Endodermal cell (in vitro differentiated cells): Measurements from ENCODE around the gene HS6ST1. TPM values are rescaled to one million over a fixed set of nuclear protein-coding genes. Genes with fewer than 3 reads are reported as not detected.

Experiments
- DNase-seq: peaks from one replicate; pipeline ENCODE4 v3.0.0-alpha.2; 2017
- H3K27ac ChIP-seq: 2 replicates; pipeline ENCODE4 v1.5.1; 2013; ENCODE audit warnings: mild to moderate bottlenecking, low read depth, low read length, moderate library complexity
- H3K27me3 ChIP-seq: 2 replicates; pipeline ENCODE4 v1.6.1; 2013; ENCODE audit warnings: mild to moderate bottlenecking, low read length, moderate library complexity; ENCODE audit not compliant: insufficient read depth, control insufficient read depth, poor library complexity, severe bottlenecking
- H3K36me3 ChIP-seq: 2 replicates; pipeline ENCODE4 v1.7.0; 2013; ENCODE audit warnings: mild to moderate bottlenecking, low read length, moderate library complexity; ENCODE audit not compliant: control insufficient read depth, insufficient read depth
- H3K4me1 ChIP-seq: one replicate; pipeline ENCODE4 v1.7.0; 2013; ENCODE audit warnings: low read length; ENCODE audit not compliant: control insufficient read depth, insufficient read depth
- H3K4me3 ChIP-seq: 2 replicates; pipeline ENCODE4 v1.5.1; 2013; ENCODE audit warnings: mild to moderate bottlenecking, low read length, moderate library complexity
- H3K9ac ChIP-seq: 2 replicates; pipeline ENCODE4 v1.6.1; 2013; ENCODE audit warnings: mild to moderate bottlenecking, low read length, moderate library complexity; ENCODE audit not compliant: poor library complexity, severe bottlenecking; ENCODE audit errors: extremely low read depth
- H3K9me3 ChIP-seq: 2 replicates; pipeline ENCODE4 v1.6.1; 2013; ENCODE audit warnings: mild to moderate bottlenecking, low read length, moderate library complexity; ENCODE audit not compliant: control insufficient read depth
- H3K27ac Mint-ChIP-seq: 2 replicates; pipeline ENCODE4 v1.8.0; 2020; ENCODE audit warnings: mixed read lengths
- H3K27me3 Mint-ChIP-seq: 2 replicates; pipeline ENCODE4 v1.8.0; 2021; ENCODE audit warnings: mild to moderate bottlenecking, mixed read lengths; ENCODE audit not compliant: insufficient read depth
- H3K36me3 Mint-ChIP-seq: 2 replicates; pipeline ENCODE4 v1.8.0; 2020; ENCODE audit warnings: low read depth, mixed read lengths
- H3K4me1 Mint-ChIP-seq: 2 replicates; pipeline ENCODE4 v1.8.0; 2020; ENCODE audit warnings: mixed read lengths
- H3K4me3 Mint-ChIP-seq: 2 replicates; pipeline ENCODE4 v1.8.0; 2020; ENCODE audit warnings: mild to moderate bottlenecking, moderate library complexity, mixed read lengths
- H3K9me3 Mint-ChIP-seq: 2 replicates; pipeline ENCODE4 v1.8.0; 2020; ENCODE audit warnings: mild to moderate bottlenecking, mixed read lengths
- WGBS, 2 experiments: methylation state at CpG; one replicate each; pipeline versions ENCODE4 v1.1.5 to v1.1.7; 2013; ENCODE audit warnings: missing lambda C conversion rate in 2 of 2, mixed read lengths in 1 of 2; ENCODE audit not compliant: insufficient coverage in 1 of 2, insufficient read length in 1 of 2; 5-methylcytosine and 5-hydroxymethylcytosine counted together
- total RNA-seq, 2 donors: library from RNA; stranded (reverse); fragmentation: NEBNext Ultra II Directional in 1 of 2; extraction: Animal tissue kit (Norgen Biotek cat#: 25700) in 1 of 2; gene quantifications; 2 replicates in 1 of 2; 3 replicates in 1 of 2; pipeline ENCODE4 v1.2.1, GENCODE V29; 2021
- TF ChIP-seq, protein P1 (sequence below): fragments of 200-600 bp; sonication (generic); conservative IDR thresholded peaks from 2 replicates; pipeline ENCODE4 v1.5.0; 2021; ENCODE audit warnings: antibody characterized with exemption, mild to moderate bottlenecking

Gene HS6ST1
- total RNA-seq, 2 donors from 2014 or later, result 93.0 to 106 TPM

DNA sequence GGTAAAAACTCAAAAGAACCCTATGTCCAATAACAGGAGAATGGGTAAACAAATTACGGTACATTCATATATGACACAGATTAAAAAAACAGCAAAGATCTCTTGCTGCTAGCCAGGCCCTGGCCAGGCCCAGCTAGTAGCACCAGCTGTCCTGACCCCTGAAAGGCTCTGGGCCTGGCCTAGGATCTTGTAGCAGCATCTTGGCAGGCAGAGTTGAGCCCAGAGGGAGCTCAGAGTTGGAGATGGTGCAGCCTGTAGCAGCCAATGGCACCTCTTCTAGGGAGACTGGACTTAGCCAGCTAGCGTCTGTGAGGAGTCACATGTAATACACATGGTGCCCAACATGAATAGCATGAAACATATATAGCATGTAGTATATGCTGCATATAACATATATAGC is 69.1 kb downstream of the HS6ST1 start:
- no peak overlapping the region for H3K27ac ChIP-seq
- Mint-ChIP-seq H3K4me3 (no peak overlapping the region), H3K27me3 (no peaks in the 10 kb centered on the region), H3K4me1 (peaks cover 13% of the 10 kb centered on the region), H3K36me3 (no peaks in the 10 kb centered on the region), H3K27ac (no peak overlapping the region), H3K9me3 (no peaks in the 10 kb centered on the region)
- no peak overlapping the region for H3K9ac ChIP-seq
- no peaks in the 10 kb centered on the region for H3K9me3 ChIP-seq
- peaks cover 11% of the 10 kb centered on the region for H3K4me1 ChIP-seq
- TF ChIP-seq, protein P1, sequence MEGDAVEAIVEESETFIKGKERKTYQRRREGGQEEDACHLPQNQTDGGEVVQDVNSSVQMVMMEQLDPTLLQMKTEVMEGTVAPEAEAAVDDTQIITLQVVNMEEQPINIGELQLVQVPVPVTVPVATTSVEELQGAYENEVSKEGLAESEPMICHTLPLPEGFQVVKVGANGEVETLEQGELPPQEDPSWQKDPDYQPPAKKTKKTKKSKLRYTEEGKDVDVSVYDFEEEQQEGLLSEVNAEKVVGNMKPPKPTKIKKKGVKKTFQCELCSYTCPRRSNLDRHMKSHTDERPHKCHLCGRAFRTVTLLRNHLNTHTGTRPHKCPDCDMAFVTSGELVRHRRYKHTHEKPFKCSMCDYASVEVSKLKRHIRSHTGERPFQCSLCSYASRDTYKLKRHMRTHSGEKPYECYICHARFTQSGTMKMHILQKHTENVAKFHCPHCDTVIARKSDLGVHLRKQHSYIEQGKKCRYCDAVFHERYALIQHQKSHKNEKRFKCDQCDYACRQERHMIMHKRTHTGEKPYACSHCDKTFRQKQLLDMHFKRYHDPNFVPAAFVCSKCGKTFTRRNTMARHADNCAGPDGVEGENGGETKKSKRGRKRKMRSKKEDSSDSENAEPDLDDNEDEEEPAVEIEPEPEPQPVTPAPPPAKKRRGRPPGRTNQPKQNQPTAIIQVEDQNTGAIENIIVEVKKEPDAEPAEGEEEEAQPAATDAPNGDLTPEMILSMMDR, result no peak
- peak; percentile 22 for DNase-seq
- H3K36me3 ChIP-seq, result no peaks in the 10 kb centered on the region
- no peak overlapping the region for H3K4me3 ChIP-seq
- 98% methylated on average over 2 of the region's 2 CpGs; no CpG with 5 or more reads in 1 of the 2 experiments for WGBS, 2 experiments
- H3K27me3 ChIP-seq, result no peaks in the 10 kb centered on the region

GRCh38 chr2:128245813-128246212 is 72.9 kb downstream of the HS6ST1 start:
- Histone ChIP-seq H3K9ac (no peak overlapping the region), H3K27ac (no peak overlapping the region), H3K36me3 (no peaks in the 10 kb centered on the region), H3K4me3 (no peak overlapping the region), H3K9me3 (no peaks in the 10 kb centered on the region), H3K27me3 (no peaks in the 10 kb centered on the region), H3K4me1 (peaks cover 11% of the 10 kb centered on the region)
- H3K27ac Mint-ChIP-seq, result no peak overlapping the region
- H3K4me3 Mint-ChIP-seq, result no peak overlapping the region
- no peaks in the 10 kb centered on the region for H3K9me3 Mint-ChIP-seq
- no peak for DNase-seq
- TF ChIP-seq, protein P1, result no peak
- H3K27me3 Mint-ChIP-seq, result no peaks in the 10 kb centered on the region
- peaks cover 39% of the 10 kb centered on the region for H3K4me1 Mint-ChIP-seq
- H3K36me3 Mint-ChIP-seq, result no peaks in the 10 kb centered on the region

- Mint-ChIP-seq H3K36me3 (no peaks in the 10 kb centered on the region), H3K4me1 (peaks cover 42% of the 10 kb centered on the region), H3K27ac (peak overlapping the region; percentile 78), H3K9me3 (no peaks in the 10 kb centered on the region), H3K27me3 (no peaks in the 10 kb centered on the region), H3K4me3 (no peak overlapping the region)
- TF ChIP-seq, protein P1, result no peak
- no peaks in the 10 kb centered on the region for H3K27me3 ChIP-seq
- no peaks in the 10 kb centered on the region for H3K9me3 ChIP-seq
- WGBS, 2 experiments, result 84% methylated on average over 3 of the region's 3 CpGs
- no peak overlapping the region for H3K4me3 ChIP-seq
- H3K27ac ChIP-seq, result no peak overlapping the region
- DNase-seq, result peak; percentile 68
- no peaks in the 10 kb centered on the region for H3K36me3 ChIP-seq
- no peak overlapping the region for H3K9ac ChIP-seq
- H3K4me1 ChIP-seq, result peaks cover 4% of the 10 kb centered on the region
These were observed 76.8 kb downstream of the HS6ST1 start for GRCh38 chr2:128241896-128242295.
